ENCODE measurements around the gene LAP3.

LAP3 gene

GRCh38 chr4:17587094-17587822, 10.3 kb downstream of the LAP3 start:
- ChIA-PET CTCF (interaction anchor here (0.7 kb wide), 1 partner anchor 22 kb away, joined by 4 read pairs; no protein-coding TSS in a partner anchor), POLR2A (no interaction called here)
- TF ChIP-seq ZNF384 (IDR thresholded peaks at IDR 0.05): no peak
- TF ChIP-seq FOXA1 (IDR thresholded peaks at IDR 0.05): no peak
- no peak for TF ChIP-seq L3MBTL2 (conservative IDR thresholded peaks at IDR 0.05)
- no peak for TF ChIP-seq ARNT (IDR thresholded peaks at IDR 0.05)

GRCh38 chr4:17589355-17589754, 12.4 kb downstream of the LAP3 start:
- ChIA-PET CTCF (no interaction called here), POLR2A (no interaction called here)
- TF ChIP-seq LEF1 (IDR thresholded peaks at IDR 0.05; ENCODE audit: borderline replicate concordance) (no peak), SP1 (IDR thresholded peaks at IDR 0.05) (no peak), FOXK2 (IDR thresholded peaks at IDR 0.05) (no peak), ELF4 (IDR thresholded peaks at IDR 0.05) (no peak), BHLHE40 (IDR thresholded peaks at IDR 0.05; ENCODE audit: borderline replicate concordance) (no peak), PKNOX1 (IDR thresholded peaks at IDR 0.05) (no peak), CTBP1 (IDR thresholded peaks at IDR 0.05; ENCODE audit: borderline replicate concordance) (no peak), FOXM1 (IDR thresholded peaks at IDR 0.05; ENCODE audit: borderline replicate concordance) (no peak), SUZ12 (IDR thresholded peaks at IDR 0.05) (no peak), L3MBTL2 (conservative IDR thresholded peaks at IDR 0.05) (no peak), TARDBP (IDR thresholded peaks at IDR 0.05) (no peak), HDGF (IDR thresholded peaks at IDR 0.05; ENCODE audit: borderline replicate concordance) (no peak), NFRKB (IDR thresholded peaks at IDR 0.05) (no peak), ZNF384 (IDR thresholded peaks at IDR 0.05) (no peak), FOXA1 (IDR thresholded peaks at IDR 0.05) (no peak), ARNT (IDR thresholded peaks at IDR 0.05) (no peak)
- DNase-seq (ENCODE audit: extremely low spot score): no peak

More at GRCh38 chr4:17587094-17587822, 10.3 kb downstream of the LAP3 start:
- no peak for DNase-seq (ENCODE audit: extremely low spot score)

GRCh38 chr4:17595471-17596005, 18.5 kb downstream of the LAP3 start:
- CTCF ChIA-PET: interaction anchor here (0.6 kb wide), 1 partner anchor 13 kb away, joined by 3 read pairs; no protein-coding TSS in a partner anchor
- no peak for TF ChIP-seq LEF1 (IDR thresholded peaks at IDR 0.05; ENCODE audit: borderline replicate concordance)
- TF ChIP-seq ZNF384 (IDR thresholded peaks at IDR 0.05): no peak
- TF ChIP-seq FOXK2 (IDR thresholded peaks at IDR 0.05): no peak
- TF ChIP-seq FOXA1 (IDR thresholded peaks at IDR 0.05): no peak
- TF ChIP-seq SUZ12 (IDR thresholded peaks at IDR 0.05): no peak
- no peak for TF ChIP-seq FOXM1 (IDR thresholded peaks at IDR 0.05; ENCODE audit: borderline replicate concordance)
- TF ChIP-seq CTBP1 (IDR thresholded peaks at IDR 0.05; ENCODE audit: borderline replicate concordance): no peak
- TF ChIP-seq SP1 (IDR thresholded peaks at IDR 0.05): no peak
- no peak for TF ChIP-seq BHLHE40 (IDR thresholded peaks at IDR 0.05; ENCODE audit: borderline replicate concordance)
- no peak for TF ChIP-seq ARNT (IDR thresholded peaks at IDR 0.05)
- no peak for TF ChIP-seq NFRKB (IDR thresholded peaks at IDR 0.05)
- TF ChIP-seq TARDBP (IDR thresholded peaks at IDR 0.05): no peak
- no peak for TF ChIP-seq HDGF (IDR thresholded peaks at IDR 0.05; ENCODE audit: borderline replicate concordance)
- no peak for TF ChIP-seq PKNOX1 (IDR thresholded peaks at IDR 0.05)
- TF ChIP-seq L3MBTL2 (conservative IDR thresholded peaks at IDR 0.05): no peak
- POLR2A ChIA-PET: interaction anchor here (1.0 kb wide), 1 partner anchor 19 kb away, joined by 3 read pairs; the partner anchor contains the start of gene LAP3
- no peak for DNase-seq (ENCODE audit: extremely low spot score)

GRCh38 chr4:17597517-17597916, 20.5 kb downstream of the LAP3 start:
- ChIA-PET CTCF (no interaction called here), POLR2A (no interaction called here)
- DNase-seq (ENCODE audit: extremely low spot score): peak; percentile 23
- TF ChIP-seq HDGF (IDR thresholded peaks at IDR 0.05; ENCODE audit: borderline replicate concordance) (no peak), SP1 (IDR thresholded peaks at IDR 0.05) (no peak), L3MBTL2 (conservative IDR thresholded peaks at IDR 0.05) (no peak), FOXM1 (IDR thresholded peaks at IDR 0.05; ENCODE audit: borderline replicate concordance) (no peak), SUZ12 (IDR thresholded peaks at IDR 0.05) (no peak), ELF4 (IDR thresholded peaks at IDR 0.05) (no peak), BHLHE40 (IDR thresholded peaks at IDR 0.05; ENCODE audit: borderline replicate concordance) (no peak), LEF1 (IDR thresholded peaks at IDR 0.05; ENCODE audit: borderline replicate concordance) (no peak), PKNOX1 (IDR thresholded peaks at IDR 0.05) (no peak), CTBP1 (IDR thresholded peaks at IDR 0.05; ENCODE audit: borderline replicate concordance) (no peak), ARNT (IDR thresholded peaks at IDR 0.05) (no peak), FOXA1 (IDR thresholded peaks at IDR 0.05) (no peak), FOXK2 (IDR thresholded peaks at IDR 0.05) (no peak), TARDBP (IDR thresholded peaks at IDR 0.05) (no peak), NFRKB (IDR thresholded peaks at IDR 0.05) (no peak), ZNF384 (IDR thresholded peaks at IDR 0.05) (no peak)

- DNase-seq (ENCODE audit: extremely low spot score): no peak
- TF ChIP-seq TARDBP (IDR thresholded peaks at IDR 0.05) (no peak), ARNT (IDR thresholded peaks at IDR 0.05) (no peak), PKNOX1 (IDR thresholded peaks at IDR 0.05) (no peak), SP1 (IDR thresholded peaks at IDR 0.05) (no peak), LEF1 (IDR thresholded peaks at IDR 0.05; ENCODE audit: borderline replicate concordance) (no peak), CTBP1 (IDR thresholded peaks at IDR 0.05; ENCODE audit: borderline replicate concordance) (no peak)
- CTCF ChIA-PET: interaction anchor here (0.6 kb wide), 1 partner anchor 22 kb away, joined by 3 read pairs; no protein-coding TSS in a partner anchor
- POLR2A ChIA-PET: no interaction called here
These were observed 22.8 kb downstream of the LAP3 start for GRCh38 chr4:17599826-17600225.
